Prostate gland (tissue), 2 donors: ENCODE results near the gene REV3L. TPM values are rescaled to one million over a fixed set of nuclear protein-coding genes. Genes with fewer than 3 reads are reported as not detected.

Experiments
- DNase-seq: peaks from one replicate; pipeline ENCODE4 v3.0.0-alpha.2; 2019; ENCODE audit warnings: low spot score
- H3K27ac ChIP-seq, 2 donors: fragments of 200-600 bp; sonication (generic); 2 replicates each; pipeline ENCODE4 v1.5.1; 2017 to 2019
- H3K27me3 ChIP-seq: fragments of 200-600 bp; sonication (generic); replicated peaks from 2 replicates; pipeline ENCODE4 v1.5.1; 2019; ENCODE audit not compliant: insufficient read depth
- H3K36me3 ChIP-seq, 2 donors: fragments of 200-600 bp; sonication (generic); 1 replicate in 1 of 2; 2 replicates in 1 of 2; pipeline versions ENCODE4 v1.5.1 to v1.8.1; 2017 to 2019
- H3K4me1 ChIP-seq: fragments of 200-600 bp; sonication (generic); replicated peaks from 2 replicates; pipeline ENCODE4 v1.5.1; 2019
- H3K4me3 ChIP-seq, 2 donors: fragments of 200-600 bp; sonication (generic); 2 replicates each; pipeline ENCODE4 v1.5.1; 2017 to 2019
- H3K9me3 ChIP-seq: fragments of 200-600 bp; sonication (generic); 2 replicates; pipeline ENCODE4 v1.5.1; 2017
- CTCF ChIP-seq, 4 experiments: fragments of 200-600 bp in 2 of 4; fragments of 450-650 bp in 2 of 4; sonication (generic) in 2 of 4; IDR thresholded peaks; 1 replicate in 3 of 4; 2 replicates in 1 of 4; pipeline ENCODE4 v1.5.1; 2016 to 2019; ENCODE audit warnings: antibody characterized with exemption in 4 of 4, mild to moderate bottlenecking in 2 of 4, moderate library complexity in 2 of 4
- POLR2A ChIP-seq: fragments of 450-650 bp; IDR thresholded peaks from one replicate; pipeline ENCODE4 v1.6.1; 2016; ENCODE audit warnings: antibody characterized with exemption, mild to moderate bottlenecking
- POLR2AphosphoS5 ChIP-seq: sonication (generic); formaldehyde crosslinking; IDR thresholded peaks from one replicate; pipeline ENCODE4 v1.6.1; 2017; ENCODE audit warnings: antibody characterized with exemption
- WGBS: methylation state at CpG from one replicate; pipeline ENCODE4 v1.1.5; 2018; 5-methylcytosine and 5-hydroxymethylcytosine counted together
- intact Hi-C: fragments of 100-400 bp; cut with DNase I; formaldehyde crosslinking; loops from one replicate; pipeline ENCODE4 v1.14.2; 2022
- total RNA-seq, 2 donors: library from RNA; depleted of rRNA; stranded (reverse); fragments of >200 nt; gene quantifications; one replicate each; pipeline ENCODE4 v1.1.0, GENCODE V29; 2016

The REV3L gene
- total RNA-seq, 2 donors from 2014 or later, result 20.0 to 44.2 TPM

GRCh38 chr6:111267764-111268333, 215.2 kb downstream of the REV3L start:
- H3K9me3 ChIP-seq, result no peaks in the 10 kb centered on the region
- intact Hi-C loops, result no loop called here
- no peaks in the 10 kb centered on the region for H3K36me3 ChIP-seq
- no peak overlapping the region for H3K4me3 ChIP-seq
- DNase-seq, result no peak
- H3K27me3 ChIP-seq, result no peaks in the 10 kb centered on the region
- TF ChIP-seq POLR2A, result no peak
- TF ChIP-seq POLR2AphosphoS5, result no peak
- TF ChIP-seq CTCF (IDR thresholded peaks at IDR 0.05), result no peak
- H3K4me1 ChIP-seq, result no peaks in the 10 kb centered on the region
- 88% methylated on average over 7 of the region's 7 CpGs for WGBS
- no peak overlapping the region for H3K27ac ChIP-seq

GRCh38 chr6:111266276-111266675, 216.7 kb downstream of the REV3L start:
- Histone ChIP-seq H3K4me1 (no peaks in the 10 kb centered on the region), H3K4me3 (no peak overlapping the region), H3K27ac (no peak overlapping the region), H3K9me3 (no peaks in the 10 kb centered on the region), H3K27me3 (no peaks in the 10 kb centered on the region), H3K36me3 (no peaks in the 10 kb centered on the region)
- WGBS, result 97% methylated on average over 2 of the region's 2 CpGs
- intact Hi-C loops, result no loop called here
- TF ChIP-seq POLR2AphosphoS5 (no peak), POLR2A (no peak), CTCF (IDR thresholded peaks at IDR 0.05) (no peak)
- no peak for DNase-seq

GRCh38 chr6:111265842-111266241, 217.2 kb downstream of the REV3L start:
- H3K4me1 ChIP-seq, result no peaks in the 10 kb centered on the region
- H3K27me3 ChIP-seq, result no peaks in the 10 kb centered on the region
- no peak overlapping the region for H3K27ac ChIP-seq
- intact Hi-C loops, result no loop called here
- 95% methylated on average over 6 of the region's 6 CpGs for WGBS
- no peaks in the 10 kb centered on the region for H3K36me3 ChIP-seq
- TF ChIP-seq POLR2AphosphoS5 (no peak), CTCF (IDR thresholded peaks at IDR 0.05) (no peak), POLR2A (no peak)
- H3K9me3 ChIP-seq, result no peaks in the 10 kb centered on the region
- DNase-seq, result no peak
- H3K4me3 ChIP-seq, result no peak overlapping the region

GRCh38 chr6:111263837-111264236, 219.2 kb downstream of the REV3L start:
- intact Hi-C loops, result no loop called here
- TF ChIP-seq CTCF (IDR thresholded peaks at IDR 0.05), result no peak
- TF ChIP-seq POLR2A, result no peak
- no peak for TF ChIP-seq POLR2AphosphoS5

GRCh38 chr6:111260570-111261298, 222.3 kb downstream of the REV3L start:
- H3K27ac ChIP-seq, result no peak overlapping the region
- WGBS, result 77% methylated on average over 12 of the region's 12 CpGs

More at GRCh38 chr6:111263837-111264236, 219.2 kb downstream of the REV3L start:
- H3K27me3 ChIP-seq, result no peaks in the 10 kb centered on the region
- H3K4me3 ChIP-seq, result no peak overlapping the region
- H3K36me3 ChIP-seq, result no peaks in the 10 kb centered on the region
- no peaks in the 10 kb centered on the region for H3K9me3 ChIP-seq
- no peak overlapping the region for H3K27ac ChIP-seq
- H3K4me1 ChIP-seq, result peaks cover 5% of the 10 kb centered on the region
- 81% methylated on average over 4 of the region's 4 CpGs for WGBS
- no peak for DNase-seq

More at GRCh38 chr6:111260570-111261298, 222.3 kb downstream of the REV3L start:
- intact Hi-C loops, result no loop called here
- Histone ChIP-seq H3K9me3 (no peaks in the 10 kb centered on the region), H3K4me1 (peaks cover 5% of the 10 kb centered on the region), H3K4me3 (no peak overlapping the region), H3K36me3 (no peaks in the 10 kb centered on the region), H3K27me3 (no peaks in the 10 kb centered on the region)
- no peak for DNase-seq
- no peak for TF ChIP-seq POLR2A
- TF ChIP-seq POLR2AphosphoS5, result no peak
- no peak for TF ChIP-seq CTCF (IDR thresholded peaks at IDR 0.05)
